Brain microvascular endothelial cell (primary cell): Measurements from ENCODE around the gene CLOCK.

Experiments
- DNase-seq: peaks from one replicate; pipeline ENCODE4 v3.0.0-alpha.2; 2020
- H3K27ac ChIP-seq: fragments of 250-450 bp; sonication (Bioruptor Pico); 2 replicates; pipeline ENCODE4 v1.5.1; 2020; ENCODE audit warnings: mild to moderate bottlenecking, moderate library complexity
- H3K27me3 ChIP-seq: fragments of 250-450 bp; sonication (Bioruptor Pico); replicated peaks from 2 replicates; pipeline ENCODE4 v1.5.1; 2020; ENCODE audit warnings: mild to moderate bottlenecking
- H3K36me3 ChIP-seq: fragments of 250-450 bp; sonication (Bioruptor Pico); replicated peaks from 2 replicates; pipeline ENCODE4 v1.5.1; 2020; ENCODE audit warnings: mild to moderate bottlenecking
- H3K4me3 ChIP-seq: 2 replicates; pipeline ENCODE4 v1.5.1; 2011; ENCODE audit warnings: low read depth, mild to moderate bottlenecking, control low read depth, low read length, moderate library complexity
- in situ Hi-C: cut with HindIII; loops from 2 replicates; pipeline ENCODE4 v1.10.0; 2017; ENCODE audit warnings: low sequenced_read_pairs, low pct_ligation_motif_present
- TF ChIP-seq, protein P1 (sequence below): IDR thresholded peaks from 2 replicates; pipeline ENCODE4 v1.5.1; 2011; ENCODE audit warnings: low read depth, mild to moderate bottlenecking, moderate library complexity, low read length, control low read depth, inconsistent platforms; ENCODE audit errors: missing control alignments

CLOCK gene

GRCh38 chr4:55409468-55410171 is 137.1 kb downstream of the CLOCK start:
- in situ Hi-C loops: no loop called here
- H3K4me3 ChIP-seq: no peak overlapping the region
- peak overlapping the region; percentile 72 for H3K27ac ChIP-seq
- TF ChIP-seq, protein P1, sequence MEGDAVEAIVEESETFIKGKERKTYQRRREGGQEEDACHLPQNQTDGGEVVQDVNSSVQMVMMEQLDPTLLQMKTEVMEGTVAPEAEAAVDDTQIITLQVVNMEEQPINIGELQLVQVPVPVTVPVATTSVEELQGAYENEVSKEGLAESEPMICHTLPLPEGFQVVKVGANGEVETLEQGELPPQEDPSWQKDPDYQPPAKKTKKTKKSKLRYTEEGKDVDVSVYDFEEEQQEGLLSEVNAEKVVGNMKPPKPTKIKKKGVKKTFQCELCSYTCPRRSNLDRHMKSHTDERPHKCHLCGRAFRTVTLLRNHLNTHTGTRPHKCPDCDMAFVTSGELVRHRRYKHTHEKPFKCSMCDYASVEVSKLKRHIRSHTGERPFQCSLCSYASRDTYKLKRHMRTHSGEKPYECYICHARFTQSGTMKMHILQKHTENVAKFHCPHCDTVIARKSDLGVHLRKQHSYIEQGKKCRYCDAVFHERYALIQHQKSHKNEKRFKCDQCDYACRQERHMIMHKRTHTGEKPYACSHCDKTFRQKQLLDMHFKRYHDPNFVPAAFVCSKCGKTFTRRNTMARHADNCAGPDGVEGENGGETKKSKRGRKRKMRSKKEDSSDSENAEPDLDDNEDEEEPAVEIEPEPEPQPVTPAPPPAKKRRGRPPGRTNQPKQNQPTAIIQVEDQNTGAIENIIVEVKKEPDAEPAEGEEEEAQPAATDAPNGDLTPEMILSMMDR: peak; percentile 63
- H3K36me3 ChIP-seq: peaks cover 28% of the 10 kb centered on the region
- DNase-seq: peak; percentile 74
- H3K27me3 ChIP-seq: no peaks in the 10 kb centered on the region

GRCh38 chr4:55407764-55408163 is 138.9 kb downstream of the CLOCK start:
- in situ Hi-C loops: no loop called here
- Histone ChIP-seq H3K36me3 (peaks cover 35% of the 10 kb centered on the region), H3K27ac (no peak overlapping the region), H3K4me3 (no peak overlapping the region), H3K27me3 (no peaks in the 10 kb centered on the region)
- TF ChIP-seq, protein P1: no peak
- DNase-seq: no peak

DNA sequence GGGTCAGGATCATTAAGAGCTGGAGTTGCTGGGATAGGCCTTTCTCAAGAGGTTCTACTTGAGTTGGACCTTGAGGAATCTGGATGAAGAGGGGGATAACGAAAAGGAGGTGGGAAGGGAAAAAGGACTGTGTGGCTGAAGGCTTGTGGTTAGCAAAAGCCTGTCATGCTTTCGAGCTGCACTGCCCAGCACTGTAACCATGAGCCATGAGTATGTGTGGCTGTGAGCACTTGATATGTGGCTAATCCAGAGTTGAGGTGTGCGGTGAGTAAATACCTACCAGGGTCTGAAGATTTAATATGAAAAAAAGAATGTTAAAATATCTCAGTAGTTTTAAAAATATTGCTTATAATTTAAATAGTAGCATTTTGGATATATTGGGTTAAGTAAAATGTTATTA is 139.6 kb downstream of the CLOCK start:
- Histone ChIP-seq H3K27ac (no peak overlapping the region), H3K36me3 (peaks cover 35% of the 10 kb centered on the region), H3K27me3 (no peaks in the 10 kb centered on the region), H3K4me3 (no peak overlapping the region)
- in situ Hi-C loops: no loop called here
- TF ChIP-seq, protein P1: no peak
- DNase-seq: no peak

GRCh38 chr4:55406545-55406944 is 140.2 kb downstream of the CLOCK start:
- no peak overlapping the region for H3K27ac ChIP-seq
- no peak for DNase-seq
- TF ChIP-seq, protein P1: no peak
- peaks cover 34% of the 10 kb centered on the region for H3K36me3 ChIP-seq
- in situ Hi-C loops: no loop called here
- H3K27me3 ChIP-seq: no peaks in the 10 kb centered on the region
- H3K4me3 ChIP-seq: no peak overlapping the region

- Histone ChIP-seq H3K27me3 (no peaks in the 10 kb centered on the region), H3K27ac (no peak overlapping the region), H3K36me3 (peaks cover 43% of the 10 kb centered on the region), H3K4me3 (no peak overlapping the region)
- DNase-seq: no peak
- TF ChIP-seq, protein P1: no peak
- in situ Hi-C loops: no loop called here
Measured at GRCh38 chr4:55405073-55405472, 141.6 kb downstream of the CLOCK start.

DNA sequence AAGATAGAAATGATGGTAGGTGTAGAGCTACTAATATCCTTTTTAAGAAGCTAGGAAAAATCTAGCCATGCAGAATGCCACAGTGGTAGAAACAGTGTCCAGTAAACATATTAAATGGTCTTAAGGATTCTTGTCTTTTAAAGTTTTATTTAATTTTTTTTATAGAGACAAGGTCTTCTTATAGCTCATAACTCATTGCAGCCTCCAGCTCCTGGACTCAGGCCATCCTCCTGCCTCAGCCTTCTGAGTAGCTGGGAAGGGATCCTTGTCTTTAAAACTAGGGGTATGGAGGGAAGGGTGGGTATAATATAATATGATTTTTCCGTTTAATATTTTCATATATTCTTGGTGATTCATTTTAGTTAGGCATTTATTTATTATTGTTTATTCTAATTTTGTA is 147.1 kb downstream of the CLOCK start:
- no peak for DNase-seq
- Histone ChIP-seq H3K27me3 (no peaks in the 10 kb centered on the region), H3K4me3 (peak overlapping the region; percentile 85), H3K36me3 (peaks cover 32% of the 10 kb centered on the region), H3K27ac (peak overlapping the region; percentile 98)
- TF ChIP-seq, protein P1: no peak
- in situ Hi-C loops: no loop called here
